HepG2 (cell line): Measurements from ENCODE around the gene TMEM87B. TPM values are rescaled to one million over a fixed set of nuclear protein-coding genes. Genes with fewer than 3 reads are reported as not detected.

Experiments used
- GATAD1 ChIP-seq: IDR thresholded peaks from 2 replicates; pipeline ENCODE4 v1.6.1; 2016; ENCODE audit warnings: missing genetic modification reagents, missing compliant biosample characterization
- HNRNPL ChIP-seq: fragments of 200-400 bp; formaldehyde crosslinking; IDR thresholded peaks from 2 replicates; pipeline ENCODE4 v1.6.1; 2017; ENCODE audit warnings: mild to moderate bottlenecking, low read depth, low read length
- IKZF5 ChIP-seq: IDR thresholded peaks from 2 replicates; pipeline ENCODE4 v1.6.1; 2018; ENCODE audit warnings: missing genetic modification reagents, mild to moderate bottlenecking, missing compliant biosample characterization
- NFE2L2 ChIP-seq: fragments of 150-350 bp; IDR thresholded peaks from 2 replicates; pipeline ENCODE4 v1.6.1; 2014; ENCODE audit warnings: low read length
- PAXIP1 ChIP-seq: sonication (generic); formaldehyde crosslinking; conservative IDR thresholded peaks from 2 replicates; pipeline ENCODE4 v1.4.0; 2020; ENCODE audit warnings: mild to moderate bottlenecking, missing genetic modification reagents, moderate library complexity
- SAFB2 ChIP-seq: sonication (generic); formaldehyde crosslinking; IDR thresholded peaks from 2 replicates; pipeline ENCODE4 v1.5.1; 2020; ENCODE audit warnings: missing genetic modification reagents, low read depth, mild to moderate bottlenecking, borderline replicate concordance
- SMAD9 ChIP-seq: sonication (generic); formaldehyde crosslinking; IDR thresholded peaks from 2 replicates; pipeline ENCODE4 v1.5.1; 2020; ENCODE audit warnings: mild to moderate bottlenecking, missing genetic modification reagents
- TOE1 ChIP-seq: sonication (generic); formaldehyde crosslinking; IDR thresholded peaks from 2 replicates; pipeline ENCODE4 v1.4.0; 2020; ENCODE audit warnings: mild to moderate bottlenecking, missing genetic modification reagents
- ZBTB3 ChIP-seq: sonication (generic); formaldehyde crosslinking; IDR thresholded peaks from 2 replicates; pipeline ENCODE4 v1.4.0; 2020; ENCODE audit warnings: low read depth, mild to moderate bottlenecking, moderate library complexity, missing genetic modification reagents, borderline replicate concordance
- ZNF121 ChIP-seq: sonication (generic); formaldehyde crosslinking; IDR thresholded peaks from 2 replicates; pipeline ENCODE4 v1.5.0; 2020; ENCODE audit warnings: mild to moderate bottlenecking, missing genetic modification reagents
- ZNF207 ChIP-seq: fragments of 450-650 bp; IDR thresholded peaks from 2 replicates; pipeline ENCODE4 v1.6.1; 2016; ENCODE audit warnings: antibody characterized with exemption, borderline replicate concordance
- ZNF292 ChIP-seq: sonication (generic); formaldehyde crosslinking; IDR thresholded peaks from 2 replicates; pipeline ENCODE4 v1.8.1; 2022; ENCODE audit warnings: mild to moderate bottlenecking, low read depth, missing genetic modification reagents, borderline replicate concordance
- ZNF572 ChIP-seq: sonication (generic); formaldehyde crosslinking; IDR thresholded peaks from 2 replicates; pipeline ENCODE4 v1.5.1; 2020; ENCODE audit warnings: mild to moderate bottlenecking, missing genetic modification reagents
- ZSCAN29 ChIP-seq: sonication (generic); formaldehyde crosslinking; conservative IDR thresholded peaks from 2 replicates; pipeline ENCODE4 v1.4.0; 2020; ENCODE audit warnings: mild to moderate bottlenecking, missing genetic modification reagents
- polyA plus RNA-seq, 8 experiments: library from polyadenylated mRNA; depleted of rRNA in 3 of 8; stranded (reverse) in 7 of 8; unstranded in 1 of 8; fragments of >200 nt; fragmentation: Illumina TruSeq in 4 of 8; extraction: Trizol in 4 of 8; gene quantifications; 2 replicates each; pipeline versions ENCODE4 v1.2.1 to v1.2.3, GENCODE V29; 2011 to 2016; ENCODE audit warnings: low read depth in 4 of 8, missing spikeins in 1 of 8, mixed read lengths in 1 of 8; ENCODE audit not compliant: insufficient read depth in 1 of 8
- total RNA-seq, 5 experiments: library from RNA; depleted of rRNA; stranded (reverse); fragments of >200 nt; fragmentation: Illumina TruSeq; extraction: Trizol; gene quantifications; 2 replicates each; pipeline ENCODE4 v1.2.3, GENCODE V29; 2016; ENCODE audit warnings: low read depth in 1 of 5
- TF ChIP-seq, protein P1 (sequence below): sonication (generic); formaldehyde crosslinking; IDR thresholded peaks from 2 replicates; pipeline ENCODE4 v1.4.0; 2020; ENCODE audit warnings: mild to moderate bottlenecking, missing genetic modification reagents
- TF ChIP-seq, protein P2 (sequence below): sonication (generic); formaldehyde crosslinking; IDR thresholded peaks from 2 replicates; pipeline ENCODE4 v1.4.0; 2020; ENCODE audit warnings: missing genetic modification reagents, borderline replicate concordance

Gene TMEM87B
- total and polyA plus RNA-seq, 2 of the 13 experiments (the other 11 are each of a cell fraction or from before 2014, with no cell fraction given) = 15.1 to 16.2 TPM

- TF ChIP-seq ZNF121 (CRISPR knock-in tag) (no peak), PAXIP1 (peak; percentile 59), IKZF5 (CRISPR knock-in tag) (no peak), ZNF292 (no peak), ZBTB3 (CRISPR knock-in tag) (no peak), SAFB2 (no peak), TOE1 (CRISPR knock-in tag) (no peak), SMAD9 (CRISPR knock-in tag) (no peak), ZNF207 (no peak), ZSCAN29 (CRISPR knock-in tag) (no peak), ZNF572 (CRISPR knock-in tag) (no peak), GATAD1 (no peak), HNRNPL (no peak), NFE2L2 (no peak)
- TF ChIP-seq, protein P1, sequence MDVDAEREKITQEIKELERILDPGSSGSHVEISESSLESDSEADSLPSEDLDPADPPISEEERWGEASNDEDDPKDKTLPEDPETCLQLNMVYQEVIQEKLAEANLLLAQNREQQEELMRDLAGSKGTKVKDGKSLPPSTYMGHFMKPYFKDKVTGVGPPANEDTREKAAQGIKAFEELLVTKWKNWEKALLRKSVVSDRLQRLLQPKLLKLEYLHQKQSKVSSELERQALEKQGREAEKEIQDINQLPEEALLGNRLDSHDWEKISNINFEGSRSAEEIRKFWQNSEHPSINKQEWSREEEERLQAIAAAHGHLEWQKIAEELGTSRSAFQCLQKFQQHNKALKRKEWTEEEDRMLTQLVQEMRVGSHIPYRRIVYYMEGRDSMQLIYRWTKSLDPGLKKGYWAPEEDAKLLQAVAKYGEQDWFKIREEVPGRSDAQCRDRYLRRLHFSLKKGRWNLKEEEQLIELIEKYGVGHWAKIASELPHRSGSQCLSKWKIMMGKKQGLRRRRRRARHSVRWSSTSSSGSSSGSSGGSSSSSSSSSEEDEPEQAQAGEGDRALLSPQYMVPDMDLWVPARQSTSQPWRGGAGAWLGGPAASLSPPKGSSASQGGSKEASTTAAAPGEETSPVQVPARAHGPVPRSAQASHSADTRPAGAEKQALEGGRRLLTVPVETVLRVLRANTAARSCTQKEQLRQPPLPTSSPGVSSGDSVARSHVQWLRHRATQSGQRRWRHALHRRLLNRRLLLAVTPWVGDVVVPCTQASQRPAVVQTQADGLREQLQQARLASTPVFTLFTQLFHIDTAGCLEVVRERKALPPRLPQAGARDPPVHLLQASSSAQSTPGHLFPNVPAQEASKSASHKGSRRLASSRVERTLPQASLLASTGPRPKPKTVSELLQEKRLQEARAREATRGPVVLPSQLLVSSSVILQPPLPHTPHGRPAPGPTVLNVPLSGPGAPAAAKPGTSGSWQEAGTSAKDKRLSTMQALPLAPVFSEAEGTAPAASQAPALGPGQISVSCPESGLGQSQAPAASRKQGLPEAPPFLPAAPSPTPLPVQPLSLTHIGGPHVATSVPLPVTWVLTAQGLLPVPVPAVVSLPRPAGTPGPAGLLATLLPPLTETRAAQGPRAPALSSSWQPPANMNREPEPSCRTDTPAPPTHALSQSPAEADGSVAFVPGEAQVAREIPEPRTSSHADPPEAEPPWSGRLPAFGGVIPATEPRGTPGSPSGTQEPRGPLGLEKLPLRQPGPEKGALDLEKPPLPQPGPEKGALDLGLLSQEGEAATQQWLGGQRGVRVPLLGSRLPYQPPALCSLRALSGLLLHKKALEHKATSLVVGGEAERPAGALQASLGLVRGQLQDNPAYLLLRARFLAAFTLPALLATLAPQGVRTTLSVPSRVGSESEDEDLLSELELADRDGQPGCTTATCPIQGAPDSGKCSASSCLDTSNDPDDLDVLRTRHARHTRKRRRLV = no peak
- TF ChIP-seq, protein P2, sequence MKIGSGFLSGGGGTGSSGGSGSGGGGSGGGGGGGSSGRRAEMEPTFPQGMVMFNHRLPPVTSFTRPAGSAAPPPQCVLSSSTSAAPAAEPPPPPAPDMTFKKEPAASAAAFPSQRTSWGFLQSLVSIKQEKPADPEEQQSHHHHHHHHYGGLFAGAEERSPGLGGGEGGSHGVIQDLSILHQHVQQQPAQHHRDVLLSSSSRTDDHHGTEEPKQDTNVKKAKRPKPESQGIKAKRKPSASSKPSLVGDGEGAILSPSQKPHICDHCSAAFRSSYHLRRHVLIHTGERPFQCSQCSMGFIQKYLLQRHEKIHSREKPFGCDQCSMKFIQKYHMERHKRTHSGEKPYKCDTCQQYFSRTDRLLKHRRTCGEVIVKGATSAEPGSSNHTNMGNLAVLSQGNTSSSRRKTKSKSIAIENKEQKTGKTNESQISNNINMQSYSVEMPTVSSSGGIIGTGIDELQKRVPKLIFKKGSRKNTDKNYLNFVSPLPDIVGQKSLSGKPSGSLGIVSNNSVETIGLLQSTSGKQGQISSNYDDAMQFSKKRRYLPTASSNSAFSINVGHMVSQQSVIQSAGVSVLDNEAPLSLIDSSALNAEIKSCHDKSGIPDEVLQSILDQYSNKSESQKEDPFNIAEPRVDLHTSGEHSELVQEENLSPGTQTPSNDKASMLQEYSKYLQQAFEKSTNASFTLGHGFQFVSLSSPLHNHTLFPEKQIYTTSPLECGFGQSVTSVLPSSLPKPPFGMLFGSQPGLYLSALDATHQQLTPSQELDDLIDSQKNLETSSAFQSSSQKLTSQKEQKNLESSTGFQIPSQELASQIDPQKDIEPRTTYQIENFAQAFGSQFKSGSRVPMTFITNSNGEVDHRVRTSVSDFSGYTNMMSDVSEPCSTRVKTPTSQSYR (CRISPR knock-in tag) = peak; percentile 88
Measured at GRCh38 chr2:112084689-112085374, 29.8 kb downstream of the TMEM87B start (continued).
